GM23338 (cell line): ENCODE data around the gene FGGY. TPM values are rescaled to one million over a fixed set of nuclear protein-coding genes. Genes with fewer than 3 reads are reported as not detected.

Experiments
- ATAC-seq: fragments of 200-7000 bp; cut with Tn5 transposase; 3 replicates; pipeline ENCODE4 v1.9.1; 2020
- DNase-seq: peaks from one replicate; pipeline ENCODE4 v3.0.0-alpha.2; 2015; ENCODE audit warnings: low spot score
- H2AFZ ChIP-seq: fragments of 200-600 bp; sonication (generic); 2 replicates; pipeline ENCODE4 v1.8.0; 2016; ENCODE audit warnings: antibody characterized with exemption, mild to moderate bottlenecking, moderate library complexity
- H3F3A ChIP-seq: fragments of 200-600 bp; sonication (generic); replicated peaks from 2 replicates; pipeline ENCODE4 v1.8.0; 2017; ENCODE audit warnings: antibody characterized with exemption, mixed run types, low read depth
- H3K27ac ChIP-seq: fragments of 200-600 bp; sonication (generic); 2 replicates; pipeline ENCODE4 v1.6.1; 2016; ENCODE audit warnings: low read depth
- H3K27me3 ChIP-seq: fragments of 200-600 bp; sonication (generic); 2 replicates; pipeline ENCODE4 v1.8.0; 2016; ENCODE audit warnings: mild to moderate bottlenecking, mixed run types, moderate library complexity; ENCODE audit not compliant: insufficient read depth
- H3K36me3 ChIP-seq: fragments of 200-600 bp; sonication (generic); 2 replicates; pipeline ENCODE4 v1.8.0; 2016; ENCODE audit warnings: mild to moderate bottlenecking; ENCODE audit not compliant: insufficient read depth
- H3K4me1 ChIP-seq: fragments of 200-600 bp; sonication (generic); 2 replicates; pipeline ENCODE4 v1.8.0; 2016; ENCODE audit warnings: mild to moderate bottlenecking, moderate library complexity; ENCODE audit not compliant: insufficient read depth
- H3K4me2 ChIP-seq: fragments of 200-600 bp; sonication (generic); 2 replicates; pipeline ENCODE4 v1.7.1; 2017; ENCODE audit warnings: mixed run types
- H3K4me3 ChIP-seq: fragments of 200-600 bp; sonication (generic); 2 replicates; pipeline ENCODE4 v1.6.1; 2016; ENCODE audit warnings: mixed run types
- H3K79me2 ChIP-seq: fragments of 200-600 bp; sonication (generic); replicated peaks from 2 replicates; pipeline ENCODE4 v1.8.0; 2017; ENCODE audit warnings: mild to moderate bottlenecking; ENCODE audit not compliant: insufficient read depth
- H3K9me2 ChIP-seq: fragments of 200-600 bp; sonication (generic); 2 replicates; pipeline ENCODE4 v1.8.0; 2017; ENCODE audit not compliant: insufficient read depth
- H4K20me1 ChIP-seq: fragments of 200-600 bp; sonication (generic); replicated peaks from 2 replicates; pipeline ENCODE4 v1.8.0; 2017; ENCODE audit warnings: mild to moderate bottlenecking; ENCODE audit not compliant: insufficient read depth
- H3K27ac Mint-ChIP-seq: 2 replicates; pipeline ENCODE4 v1.8.0; 2020; ENCODE audit warnings: inconsistent platforms, mild to moderate bottlenecking, moderate library complexity, mixed read lengths
- H3K27me3 Mint-ChIP-seq: 3 replicates; pipeline ENCODE4 v1.8.0; 2022; ENCODE audit warnings: low read depth, mild to moderate bottlenecking, moderate library complexity, mixed read lengths, inconsistent platforms; ENCODE audit not compliant: insufficient read depth, poor library complexity
- H3K36me3 Mint-ChIP-seq: 3 replicates; pipeline ENCODE4 v1.8.0; 2021; ENCODE audit warnings: low read depth, mild to moderate bottlenecking, inconsistent platforms, moderate library complexity, mixed read lengths
- H3K4me1 Mint-ChIP-seq: 3 replicates; pipeline ENCODE4 v1.8.0; 2020; ENCODE audit warnings: mild to moderate bottlenecking, inconsistent platforms, mixed read lengths
- H3K4me3 Mint-ChIP-seq: 3 replicates; pipeline ENCODE4 v1.8.0; 2021; ENCODE audit warnings: moderate library complexity, mild to moderate bottlenecking, inconsistent platforms, mixed read lengths
- H3K9me3 Mint-ChIP-seq: 3 replicates; pipeline ENCODE4 v1.8.0; 2020; ENCODE audit warnings: moderate library complexity, mild to moderate bottlenecking, inconsistent platforms, mixed read lengths
- CTCF ChIP-seq, 2 experiments: fragments of 200-600 bp in 1 of 2; sonication (generic) in 1 of 2; conservative IDR thresholded peaks; 2 replicates each; pipeline versions ENCODE4 v1.5.1 to v1.6.1; 2016 to 2017; ENCODE audit warnings: antibody characterized with exemption in 2 of 2, low read depth in 2 of 2, mild to moderate bottlenecking in 2 of 2, moderate library complexity in 1 of 2
- ETS1 ChIP-seq: IDR thresholded peaks from 2 replicates; pipeline ENCODE4 v1.6.1; 2016; ENCODE audit warnings: antibody characterized with exemption
- EZH2 ChIP-seq: fragments of 200-600 bp; sonication (generic); IDR thresholded peaks from one replicate; pipeline ENCODE4 v1.8.0; 2017; ENCODE audit warnings: antibody characterized with exemption, mild to moderate bottlenecking, low read depth; ENCODE audit not compliant: unreplicated experiment
- EZH2phosphoT487 ChIP-seq: fragments of 200-600 bp; sonication (generic); IDR thresholded peaks from one replicate; pipeline ENCODE4 v1.8.1; 2018; ENCODE audit warnings: antibody characterized with exemption; ENCODE audit not compliant: unreplicated experiment
- JUNB ChIP-seq: IDR thresholded peaks from one replicate; pipeline ENCODE4 v1.6.1; 2016; ENCODE audit warnings: antibody characterized with exemption; ENCODE audit not compliant: unreplicated experiment
- NANOG ChIP-seq: IDR thresholded peaks from 2 replicates; pipeline ENCODE4 v1.6.1; 2016; ENCODE audit warnings: antibody characterized with exemption, borderline replicate concordance
- POLR2AphosphoS5 ChIP-seq: IDR thresholded peaks from 2 replicates; pipeline ENCODE4 v1.6.1; 2016; ENCODE audit warnings: antibody characterized with exemption, low read depth
- REST ChIP-seq: IDR thresholded peaks from one replicate; pipeline ENCODE4 v1.6.1; 2018; ENCODE audit warnings: antibody characterized with exemption; ENCODE audit not compliant: unreplicated experiment
- polyA plus RNA-seq: library from polyadenylated mRNA; unstranded; fragments of >200 nt; fragmentation: Nextera tagmentation; extraction: Ambion mirVana; gene quantifications from 2 replicates; pipeline ENCODE4 v1.2.1, GENCODE V29; 2016
- total RNA-seq: library from RNA; depleted of rRNA; stranded (reverse); fragments of >200 nt; shearing (Covaris generic); gene quantifications from 2 replicates; pipeline ENCODE4 v1.2.3, GENCODE V29; 2014

The FGGY gene
- total and polyA plus RNA-seq, 2 experiments from 2014 or later, result 10.9 to 21.4 TPM

GRCh38 chr1:59309795-59310548, 13.1 kb downstream of the FGGY start (continued):
- TF ChIP-seq CTCF (conservative IDR thresholded peaks at IDR 0.05; ENCODE audit: low read depth in 2 of 2), result no peak
- TF ChIP-seq ETS1, result no peak

- H3K4me1 ChIP-seq, result peaks cover 12% of the 10 kb centered on the region
- H3K9me3 Mint-ChIP-seq, result no peaks in the 10 kb centered on the region; the same call in 2 of the 3 replicates
- DNase-seq (no peak), ATAC-seq (peak; percentile 43; the same call in 2 of the 3 replicates)
- H3K27ac ChIP-seq, result 0 out of 2 replicates have a peak overlapping the region, but pooled peaks have one; percentile 6
- no peak overlapping the region for H2AFZ ChIP-seq
- no peaks in the 10 kb centered on the region for H4K20me1 ChIP-seq
- H3F3A ChIP-seq, result no peaks in the 10 kb centered on the region
- peaks cover 3% of the 10 kb centered on the region; the same call in 1 of the 3 replicates for H3K36me3 Mint-ChIP-seq
- no peak overlapping the region for H3K4me3 Mint-ChIP-seq
- H3K4me3 ChIP-seq, result no peak overlapping the region
- peak overlapping the region; percentile 7; the same call in 1 of the 2 replicates for H3K4me2 ChIP-seq
- H3K36me3 ChIP-seq, result no peaks in the 10 kb centered on the region
- H3K9me2 ChIP-seq, result peaks cover 5% of the 10 kb centered on the region; the same call in 1 of the 2 replicates
- no peaks in the 10 kb centered on the region for H3K27me3 Mint-ChIP-seq
- peak overlapping the region; percentile 87; the same call in 1 of the 2 replicates for H3K27ac Mint-ChIP-seq
- no peaks in the 10 kb centered on the region for H3K27me3 ChIP-seq
- peaks cover 13% of the 10 kb centered on the region for H3K4me1 Mint-ChIP-seq
- H3K79me2 ChIP-seq, result peaks cover 7% of the 10 kb centered on the region; the same call in 1 of the 2 replicates
- TF ChIP-seq JUNB (no peak), REST (no peak), ETS1 (no peak), EZH2 (no peak), EZH2phosphoT487 (no peak), POLR2AphosphoS5 (no peak), NANOG (no peak), CTCF (conservative IDR thresholded peaks at IDR 0.05; ENCODE audit: low read depth in 2 of 2) (no peak)
These were observed 13.8 kb downstream of the FGGY start for GRCh38 chr1:59310549-59311250.
